GM10266 (cell line): ENCODE data around the gene ISLR.
A peak's percentile ranks its signal among the peaks of the same experiment; 100 is the strongest.

Experiments used
- DNase-seq: peaks from one replicate; pipeline ENCODE4 v3.0.0; 2012; ENCODE audit errors: extremely low spot score
- CTCF ChIP-seq: IDR thresholded peaks from 2 replicates; pipeline ENCODE4 v1.5.1; 2012; ENCODE audit warnings: mild to moderate bottlenecking, low read depth; ENCODE audit not compliant: control insufficient read depth, insufficient read depth; ENCODE audit errors: missing control alignments

The ISLR gene

GRCh38 chr15:74133694-74134386 lies 39.7 kb upstream of the ISLR start:
- no peak for TF ChIP-seq CTCF

DNA sequence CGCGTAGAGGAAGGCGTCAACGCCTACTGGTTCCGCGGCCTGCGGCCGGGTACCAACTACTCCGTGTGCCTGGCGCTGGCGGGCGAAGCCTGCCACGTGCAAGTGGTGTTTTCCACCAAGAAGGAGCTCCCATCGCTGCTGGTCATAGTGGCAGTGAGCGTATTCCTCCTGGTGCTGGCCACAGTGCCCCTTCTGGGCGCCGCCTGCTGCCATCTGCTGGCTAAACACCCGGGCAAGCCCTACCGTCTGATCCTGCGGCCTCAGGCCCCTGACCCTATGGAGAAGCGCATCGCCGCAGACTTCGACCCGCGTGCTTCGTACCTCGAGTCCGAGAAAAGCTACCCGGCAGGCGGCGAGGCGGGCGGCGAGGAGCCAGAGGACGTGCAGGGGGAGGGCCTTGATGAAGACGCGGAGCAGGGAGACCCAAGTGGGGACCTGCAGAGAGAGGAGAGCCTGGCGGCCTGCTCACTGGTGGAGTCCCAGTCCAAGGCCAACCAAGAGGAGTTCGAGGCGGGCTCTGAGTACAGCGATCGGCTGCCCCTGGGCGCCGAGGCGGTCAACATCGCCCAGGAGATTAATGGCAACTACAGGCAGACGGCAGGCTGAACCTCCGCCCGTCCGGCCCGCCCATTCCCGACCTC lies 39.0 kb upstream of the ISLR start:
- peak; percentile 64 for DNase-seq

More at GRCh38 chr15:74133694-74134386, 39.7 kb upstream of the ISLR start:
- no peak for DNase-seq

DNA sequence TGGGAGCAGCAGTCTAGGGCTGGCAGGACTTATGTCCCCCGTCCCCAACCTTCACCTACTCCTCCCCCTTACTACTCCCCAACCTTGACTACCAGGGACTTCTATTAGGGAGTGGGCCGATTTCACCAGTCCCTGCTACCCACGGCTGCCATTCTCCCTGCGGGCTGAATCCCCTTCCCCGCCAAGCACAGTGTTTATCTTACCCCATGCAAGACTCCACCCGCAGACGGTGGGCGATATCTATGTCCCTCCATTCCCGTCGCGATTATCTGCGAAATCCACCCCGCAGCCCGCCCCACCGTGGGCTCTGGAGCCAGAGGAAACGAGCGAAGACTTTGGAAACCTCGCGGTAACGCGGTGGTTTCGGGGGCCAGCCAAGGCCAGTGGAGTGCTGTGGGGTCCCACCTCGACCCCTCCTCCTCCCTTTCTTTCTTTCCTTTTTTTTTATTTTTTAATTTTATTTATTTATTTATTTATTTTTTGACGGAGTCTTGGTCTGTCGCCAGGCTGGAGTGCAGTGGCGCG lies 38.4 kb upstream of the ISLR start:
- DNase-seq, result no peak

More for the DNA sequence above, 39.0 kb upstream of the ISLR start:
- peak; percentile 50 for TF ChIP-seq CTCF

GRCh38 chr15:74136540-74136813 lies 37.0 kb upstream of the ISLR start:
- TF ChIP-seq CTCF, result no peak
- no peak for DNase-seq

More for the DNA sequence above, 38.4 kb upstream of the ISLR start:
- no peak for TF ChIP-seq CTCF

- DNase-seq, result no peak
- no peak for TF ChIP-seq CTCF
Measured at GRCh38 chr15:74136814-74137536, 36.5 kb upstream of the ISLR start.

DNA sequence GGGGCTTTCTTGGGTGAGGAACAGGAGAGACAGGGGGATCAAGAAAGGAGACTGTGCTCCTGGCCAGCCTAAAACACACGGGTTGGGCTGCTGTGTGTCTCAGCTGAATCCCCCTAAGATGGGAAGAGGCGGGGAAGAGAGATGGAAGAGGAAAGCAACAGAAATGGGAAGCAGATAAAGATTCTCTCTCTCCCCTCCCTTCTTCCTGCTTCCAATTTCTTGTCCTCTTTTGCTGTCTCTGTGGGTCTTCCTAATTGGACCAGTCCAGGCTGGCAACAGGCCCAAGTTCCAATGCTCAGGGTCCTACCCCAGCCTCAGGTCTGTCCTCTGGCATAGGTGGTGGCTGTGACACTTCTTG lies 36.0 kb upstream of the ISLR start:
- no peak for TF ChIP-seq CTCF
- DNase-seq, result no peak

- no peak for TF ChIP-seq CTCF
- no peak for DNase-seq
Measured at GRCh38 chr15:74138642-74139041, 34.9 kb upstream of the ISLR start.
